ENCODE measurements around the gene SIVA1.
A peak's percentile ranks its signal among the peaks of the same experiment; 100 is the strongest.

The SIVA1 gene

GRCh38 chr14:104731320-104732294 lies 21.3 kb upstream of the SIVA1 start:
- no peak for DNase-seq (ENCODE audit: low read depth)
- no peak overlapping the region for H3K4me3 ChIP-seq (ENCODE audit: low read length)
- peak; percentile 32 for TF ChIP-seq CTCF (IDR thresholded peaks at IDR 0.05; ENCODE audit: insufficient read depth, low read depth, low read length, missing control alignments)

- no peak overlapping the region for H3K4me3 ChIP-seq (ENCODE audit: low read length)
- DNase-seq (ENCODE audit: low read depth), result peak; percentile 47
- TF ChIP-seq CTCF (IDR thresholded peaks at IDR 0.05; ENCODE audit: insufficient read depth, low read depth, low read length, missing control alignments), result no peak
These were observed 20.6 kb upstream of the SIVA1 start for GRCh38 chr14:104732355-104732804.

- no peak overlapping the region for H3K4me3 ChIP-seq (ENCODE audit: low read length)
- DNase-seq (ENCODE audit: low read depth), result peak; percentile 66
- no peak for TF ChIP-seq CTCF (IDR thresholded peaks at IDR 0.05; ENCODE audit: insufficient read depth, low read depth, low read length, missing control alignments)
These were observed 19.8 kb upstream of the SIVA1 start for GRCh38 chr14:104732931-104733681.

- H3K4me3 ChIP-seq (ENCODE audit: low read length), result no peak overlapping the region
- no peak for DNase-seq (ENCODE audit: low read depth)
- no peak for TF ChIP-seq CTCF (IDR thresholded peaks at IDR 0.05; ENCODE audit: insufficient read depth, low read depth, low read length, missing control alignments)
These were observed 18.8 kb upstream of the SIVA1 start for GRCh38 chr14:104734051-104734587.

- no peak overlapping the region for H3K4me3 ChIP-seq (ENCODE audit: low read length)
- no peak for DNase-seq (ENCODE audit: low read depth)
- no peak for TF ChIP-seq CTCF (IDR thresholded peaks at IDR 0.05; ENCODE audit: insufficient read depth, low read depth, low read length, missing control alignments)
These were observed 18.4 kb upstream of the SIVA1 start for GRCh38 chr14:104734601-104734990.

- no peak overlapping the region for H3K4me3 ChIP-seq (ENCODE audit: low read length)
- TF ChIP-seq CTCF (IDR thresholded peaks at IDR 0.05; ENCODE audit: insufficient read depth, low read depth, low read length, missing control alignments), result no peak
- no peak for DNase-seq (ENCODE audit: low read depth)
These were observed 17.8 kb upstream of the SIVA1 start for GRCh38 chr14:104734991-104735779.

Measured in epithelial cell of esophagus (primary cell).